ENCODE data around the gene CELA3A.

The CELA3A gene

GRCh38 chr1:22052115-22053016 is 50.9 kb downstream of the CELA3A start, which contains the start of gene CDC42:
CDC42 (plus strand) TSS chr1:22052709; CDS start chr1:22078479, 25,770 bp downstream.
- peak; percentile 89 for DNase-seq

GRCh38 chr1:22053017-22053860 is 51.8 kb downstream of the CELA3A start:
- DNase-seq, result peak; percentile 43

- no peak for DNase-seq
Measured at GRCh38 chr1:22053861-22054770, 52.7 kb downstream of the CELA3A start.

- DNase-seq, result no peak
Measured at GRCh38 chr1:22055463-22055862, 54.0 kb downstream of the CELA3A start.

GRCh38 chr1:22056043-22056442 is 54.6 kb downstream of the CELA3A start:
- DNase-seq, result no peak

- no peak for DNase-seq
Measured at GRCh38 chr1:22056936-22057335, 55.5 kb downstream of the CELA3A start.

- no peak for DNase-seq
Measured at GRCh38 chr1:22057861-22058260, 56.4 kb downstream of the CELA3A start.

Measured in amniotic stem cell (primary cell).